H1 (cell line): ENCODE results near the gene VPS25. TPM values are rescaled to one million over a fixed set of nuclear protein-coding genes. Genes with fewer than 3 reads are reported as not detected.

Experiments
- CTCF ChIA-PET: fragments of 300-600 bp; sonication (Branson Sonifier 250); formaldehyde crosslinking; loops from one replicate; lab custom pipeline; 2021; ENCODE audit not compliant: partially characterized antibody; lab: Charles Lee
- POLR2A ChIA-PET: fragments of 300-600 bp; sonication (Branson Sonifier 250); formaldehyde crosslinking; loops from one replicate; lab custom pipeline; 2021; ENCODE audit warnings: inconsistent platforms; ENCODE audit not compliant: partially characterized antibody; lab: Charles Lee
- DNase-seq, 2 experiments: peaks; one replicate each; pipeline versions ENCODE4 v3.0.0 to v3.0.0-alpha.2; 2010 to 2022; ENCODE audit warnings: low spot score in 2 of 2, low read depth in 1 of 2, mixed read lengths in 1 of 2
- FAIRE-seq: peaks from 2 replicates; lab custom pipeline; 2011; peaks lifted over from hg19 to GRCh38; lab: Jason Lieb, UNC
- H2AFZ ChIP-seq: 2 replicates; pipeline ENCODE4 v1.8.1; 2012; ENCODE audit warnings: low read length, inconsistent platforms
- H2AK5ac ChIP-seq: 2 replicates; pipeline ENCODE4 v1.6.1; 2013; ENCODE audit warnings: low read depth, low read length
- H2BK120ac ChIP-seq: replicated peaks from 2 replicates; pipeline ENCODE3; 2013; ENCODE audit warnings: low read depth, low read length, inconsistent platforms
- H2BK12ac ChIP-seq: 2 replicates; pipeline ENCODE4 v1.6.1; 2013; ENCODE audit warnings: low read depth, low read length
- H2BK15ac ChIP-seq: 2 replicates; pipeline ENCODE4 v1.6.1; 2013; ENCODE audit warnings: low read length
- H2BK20ac ChIP-seq: 2 replicates; pipeline ENCODE4 v1.6.1; 2013; ENCODE audit warnings: low read length
- H2BK5ac ChIP-seq: 2 replicates; pipeline ENCODE4 v1.6.1; 2013; ENCODE audit warnings: low read depth, low read length
- H3K14ac ChIP-seq: 2 replicates; pipeline ENCODE4 v1.6.1; 2013; ENCODE audit warnings: inconsistent platforms; ENCODE audit not compliant: insufficient read length
- H3K18ac ChIP-seq: 2 replicates; pipeline ENCODE4 v1.6.1; 2013; ENCODE audit warnings: low read length; ENCODE audit errors: extremely low read depth
- H3K23ac ChIP-seq: 2 replicates; pipeline ENCODE4 v1.6.1; 2013; ENCODE audit warnings: inconsistent platforms; ENCODE audit not compliant: insufficient read length
- H3K23me2 ChIP-seq: 2 replicates; pipeline ENCODE4 v1.6.1; 2013; ENCODE audit warnings: low read depth, low read length
- H3K27ac ChIP-seq: 2 replicates; pipeline ENCODE4 v1.6.1; 2011; ENCODE audit warnings: low read depth, low read length, inconsistent platforms
- H3K27me3 ChIP-seq, 4 experiments: replicated peaks in 1 of 4; 1 replicate in 1 of 4; 2 replicates in 3 of 4; pipeline versions ENCODE4 v1.6.1 to v1.8.1; 2011 to 2013; ENCODE audit warnings: low read length in 3 of 4, mild to moderate bottlenecking in 3 of 4, inconsistent platforms in 2 of 4, mixed read lengths in 2 of 4, moderate library complexity in 1 of 4; ENCODE audit not compliant: control insufficient read depth in 3 of 4, insufficient read depth in 3 of 4; ENCODE audit errors: extremely low read depth in 1 of 4
- H3K36me3 ChIP-seq, 4 experiments: 2 replicates each; pipeline versions ENCODE4 v1.6.1 to v1.8.1; 2011 to 2013; ENCODE audit warnings: mild to moderate bottlenecking in 4 of 4, low read length in 3 of 4, moderate library complexity in 2 of 4, control low read depth in 1 of 4, inconsistent platforms in 1 of 4; ENCODE audit not compliant: insufficient read depth in 4 of 4, control insufficient read depth in 2 of 4
- H3K4ac ChIP-seq: replicated peaks from 2 replicates; pipeline ENCODE3; 2013; ENCODE audit warnings: low read length, low read depth, mixed read lengths, inconsistent platforms; ENCODE audit not compliant: insufficient read length
- H3K4me1 ChIP-seq, 4 experiments: replicated peaks in 1 of 4; 1 replicate in 1 of 4; 2 replicates in 3 of 4; pipeline versions ENCODE4 v1.6.1 to v1.8.1; 2011 to 2013; ENCODE audit warnings: low read length in 3 of 4, inconsistent platforms in 2 of 4, mixed read lengths in 1 of 4; ENCODE audit not compliant: insufficient read depth in 4 of 4, control insufficient read depth in 3 of 4
- H3K4me2 ChIP-seq, 2 experiments: 2 replicates each; pipeline versions ENCODE4 v1.6.1 to v1.8.1; 2011 to 2013; ENCODE audit warnings: low read depth in 2 of 2, low read length in 2 of 2, control low read depth in 1 of 2, inconsistent platforms in 1 of 2, mild to moderate bottlenecking in 1 of 2; ENCODE audit not compliant: insufficient read depth in 1 of 2
- H3K4me3 ChIP-seq, 4 experiments: fragments of 200-600, 300-600 bp in 1 of 4; sonication (generic), shearing (Covaris generic), sonication (Bioruptor Twin) in 1 of 4; 2 replicates each; pipeline versions ENCODE4 v1.5.1 to v1.8.1; 2011 to 2016; ENCODE audit warnings: low read length in 4 of 4, low read depth in 3 of 4, control low read depth in 2 of 4, inconsistent platforms in 2 of 4, mild to moderate bottlenecking in 2 of 4, mixed read lengths in 1 of 4, moderate library complexity in 1 of 4; ENCODE audit not compliant: insufficient read depth in 2 of 4; ENCODE audit errors: extremely low read depth in 1 of 4
- H3K56ac ChIP-seq: replicated peaks from 2 replicates; pipeline ENCODE3; 2013; ENCODE audit warnings: low read depth, mild to moderate bottlenecking, mixed read lengths, low read length, inconsistent platforms; ENCODE audit not compliant: insufficient read length
- H3K79me1 ChIP-seq: 2 replicates; pipeline ENCODE4 v1.6.1; 2013; ENCODE audit warnings: low read depth, low read length, control low read depth
- H3K79me2 ChIP-seq, 2 experiments: 2 replicates each; pipeline versions ENCODE4 v1.6.1 to v1.8.1; 2012 to 2013; ENCODE audit warnings: low read length in 2 of 2, mild to moderate bottlenecking in 2 of 2, inconsistent platforms in 1 of 2; ENCODE audit not compliant: insufficient read depth in 2 of 2, control insufficient read depth in 1 of 2
- H3K9ac ChIP-seq, 4 experiments: replicated peaks in 1 of 4; 1 replicate in 1 of 4; 2 replicates in 3 of 4; pipeline versions ENCODE4 v1.6.1 to v1.8.1; 2011 to 2013; ENCODE audit warnings: low read depth in 3 of 4, low read length in 3 of 4, control low read depth in 2 of 4, mild to moderate bottlenecking in 2 of 4, moderate library complexity in 2 of 4, inconsistent platforms in 1 of 4; ENCODE audit errors: extremely low read depth in 1 of 4
- H3K9me3 ChIP-seq, 2 experiments: 2 replicates each; pipeline versions ENCODE4 v1.6.1 to v1.8.1; 2012 to 2013; ENCODE audit warnings: mild to moderate bottlenecking in 2 of 2, moderate library complexity in 2 of 2, control low read depth in 1 of 2, inconsistent platforms in 1 of 2, low read depth in 1 of 2, low read length in 1 of 2, mixed read lengths in 1 of 2; ENCODE audit not compliant: insufficient read depth in 2 of 2
- H4K20me1 ChIP-seq, 2 experiments: replicated peaks in 1 of 2; 2 replicates each; pipeline versions ENCODE3 to v1.8.1; 2011 to 2013; ENCODE audit warnings: inconsistent platforms in 2 of 2, low read length in 2 of 2, mild to moderate bottlenecking in 1 of 2; ENCODE audit not compliant: insufficient read depth in 2 of 2, control insufficient read depth in 1 of 2
- H4K5ac ChIP-seq: 2 replicates; pipeline ENCODE4 v1.6.1; 2013; ENCODE audit warnings: low read length, low read depth, mixed read lengths, inconsistent platforms; ENCODE audit not compliant: insufficient read length
- H4K8ac ChIP-seq: 2 replicates; pipeline ENCODE4 v1.8.0; 2013; ENCODE audit warnings: mild to moderate bottlenecking, moderate library complexity, low read length, inconsistent platforms; ENCODE audit not compliant: insufficient read depth; ENCODE audit errors: extremely low read depth
- H4K91ac ChIP-seq: replicated peaks from 2 replicates; pipeline ENCODE3; 2013; ENCODE audit warnings: low read length, mixed read lengths, inconsistent platforms; ENCODE audit not compliant: insufficient read length
- MAX ChIP-seq: IDR thresholded peaks from 2 replicates; pipeline ENCODE4 v1.6.1; 2012; ENCODE audit warnings: inconsistent platforms
- POU5F1 ChIP-seq: IDR thresholded peaks from 2 replicates; pipeline ENCODE4 v1.6.1; 2011; ENCODE audit warnings: low read depth, mild to moderate bottlenecking, low read length, moderate library complexity
- WGBS, 2 experiments: shearing (Covaris generic) in 1 of 2; methylation state at CpG; one replicate each; pipeline versions ENCODE4 v1.1.6 to v1.1.7; 2013 to 2015; ENCODE audit warnings: low lambda C conversion rate in 2 of 2, mixed read lengths in 2 of 2, inconsistent platforms in 1 of 2, low coverage in 1 of 2, missing lambda C conversion rate in 1 of 2; ENCODE audit not compliant: insufficient replicate concordance in 2 of 2, insufficient coverage in 1 of 2, insufficient read length in 1 of 2; ENCODE audit errors: extremely low coverage in 1 of 2, missing lambda C conversion rate in 1 of 2; 5-methylcytosine and 5-hydroxymethylcytosine counted together
- polyA plus RNA-seq, 7 experiments: library from polyadenylated mRNA; depleted of rRNA in 3 of 7; stranded (reverse) in 5 of 7; unstranded in 2 of 7; fragments of >200 nt in 5 of 7; fragments of 200-250 nt in 2 of 7; gene quantifications; 1 replicate in 5 of 7; 2 replicates in 1 of 7; 4 replicates in 1 of 7; pipeline versions ENCODE4 v1.2.1 to v1.2.3, GENCODE V29; 2011 to 2013; ENCODE audit warnings: missing spikeins in 2 of 7, mixed read lengths in 2 of 7
- total RNA-seq: library from RNA; stranded (reverse); fragmentation: NEBNext Ultra II Directional; extraction: Animal tissue kit (Norgen Biotek cat#: 25700); gene quantifications from 2 replicates; pipeline ENCODE4 v1.2.1, GENCODE V29; 2021

The VPS25 gene
- total and polyA plus RNA-seq, 2 of the 8 experiments (the other 6 are each of a cell fraction or from before 2014, with no cell fraction given) = 88.2 to 188 TPM

- H3K79me1 ChIP-seq = peaks cover 5% of the 10 kb centered on the region; the same call in 1 of the 2 replicates
- no peak overlapping the region for H3K4ac ChIP-seq
- no peak overlapping the region for H2AK5ac ChIP-seq
- 96% methylated on average over 7 of the region's 7 CpGs; no CpG with 5 or more reads in 1 of the 2 experiments for WGBS, 2 experiments
- H3K27me3 ChIP-seq = no peaks in the 10 kb centered on the region
- H2BK120ac ChIP-seq = no peak overlapping the region
- no peak overlapping the region for H4K8ac ChIP-seq
- no peaks in the 10 kb centered on the region; a peak in 1 of 7 replicates for H3K4me1 ChIP-seq
- no peak overlapping the region for H3K27ac ChIP-seq
- H3K36me3 ChIP-seq = peaks cover 5 to 34% (median 25%) of the 10 kb centered on the region in 4 experiments
- DNase-seq = no peak
- no peak for TF ChIP-seq POU5F1
- no peak for TF ChIP-seq MAX
- H3K14ac ChIP-seq = no peak overlapping the region
- peaks cover 0 to 8% of the 10 kb centered on the region in 2 experiments; a peak in 2 of 4 replicates for H3K79me2 ChIP-seq
- no peak for FAIRE-seq
- no peak overlapping the region for H3K18ac ChIP-seq
- H3K23me2 ChIP-seq = peaks cover 4% of the 10 kb centered on the region
- H2BK20ac ChIP-seq = no peak overlapping the region
- H3K4me3 ChIP-seq = no peak overlapping the region
- no peak overlapping the region for H4K5ac ChIP-seq
- no peak overlapping the region for H3K4me2 ChIP-seq
- no peak overlapping the region for H2BK5ac ChIP-seq
- no peak overlapping the region for H3K23ac ChIP-seq
- no peak overlapping the region for H2BK15ac ChIP-seq
- ChIA-PET CTCF (interaction anchor here (0.5 to 6.8 kb wide), 12 partner anchors 11 to 222 kb away, joined by 3 to 45 read pairs (median 5); partner anchors contain the start of genes AOC3, PSME3 and RPL27), POLR2A (interaction anchor here (1.2 to 6.1 kb wide), 2 partner anchors 14 to 48 kb away, joined by 3 to 69 read pairs; partner anchors contain the start of genes PSME3 and VPS25)
- no peaks in the 10 kb centered on the region for H4K20me1 ChIP-seq
- H2AFZ ChIP-seq = no peak overlapping the region
- H4K91ac ChIP-seq = no peak overlapping the region
- no peak overlapping the region for H3K56ac ChIP-seq
- no peak overlapping the region for H3K9ac ChIP-seq
- H2BK12ac ChIP-seq = no peak overlapping the region
- H3K9me3 ChIP-seq = no peaks in the 10 kb centered on the region
Measured at GRCh38 chr17:42821176-42821575, 47.9 kb downstream of the VPS25 start.
